GM18519 (cell line): ENCODE measurements around the gene HCRTR1.
"Not testable (repeated sequence)": the region's sequence is repeated elsewhere in the genome, so short reads cannot be mapped to it uniquely, and the experiment has no call there.

Experiments used
- ATAC-seq: cut with Tn5 transposase; IDR thresholded peaks from one replicate; pipeline ENCODE4 v1.9.1; 2021; ENCODE audit warnings: mild to moderate bottlenecking, moderate library complexity; ENCODE audit not compliant: unreplicated experiment, low FRiP score

The HCRTR1 gene

GRCh38 chr1:31580891-31581603, 36.4 kb upstream of the HCRTR1 start:
- no peak for ATAC-seq

- ATAC-seq = no peak
Measured at GRCh38 chr1:31581821-31582810, 35.4 kb upstream of the HCRTR1 start.

GRCh38 chr1:31583082-31583994, 34.2 kb upstream of the HCRTR1 start:
- ATAC-seq = no peak

GRCh38 chr1:31583995-31584868, 33.3 kb upstream of the HCRTR1 start:
- ATAC-seq = no peak

- ATAC-seq = no peak
Measured at GRCh38 chr1:31584869-31585735, 32.4 kb upstream of the HCRTR1 start.

GRCh38 chr1:31585736-31586365, 31.6 kb upstream of the HCRTR1 start:
- ATAC-seq = no peak

GRCh38 chr1:31586376-31587327, 30.8 kb upstream of the HCRTR1 start:
- no peak for ATAC-seq

GRCh38 chr1:31587328-31587699, 30.2 kb upstream of the HCRTR1 start:
- not testable (repeated sequence) for ATAC-seq

GRCh38 chr1:31587720-31588423, 29.6 kb upstream of the HCRTR1 start:
- no peak for ATAC-seq

GRCh38 chr1:31588751-31589515, 28.6 kb upstream of the HCRTR1 start:
- no peak for ATAC-seq

GRCh38 chr1:31591425-31592093, 25.9 kb upstream of the HCRTR1 start:
- ATAC-seq = no peak

- ATAC-seq = no peak
Measured at GRCh38 chr1:31592132-31592531, 25.4 kb upstream of the HCRTR1 start.

- no peak for ATAC-seq
Measured at GRCh38 chr1:31593136-31593665, 24.3 kb upstream of the HCRTR1 start.

GRCh38 chr1:31593770-31594632, 23.5 kb upstream of the HCRTR1 start:
- no peak for ATAC-seq
